HepG2 (cell line): Measurements from ENCODE around the gene NKX3-2. TPM values are rescaled to one million over a fixed set of nuclear protein-coding genes. Genes with fewer than 3 reads are reported as not detected.

Experiments used
- ATAC-seq: fragments of 200-7000 bp; cut with Tn5 transposase; 3 replicates; pipeline ENCODE4 v1.9.1; 2020; ENCODE audit warnings: mild to moderate bottlenecking, moderate library complexity
- BruUV-seq: library from RNA; stranded (reverse); fragments of 400-500 nt; replicated peaks from 2 replicates; lab custom pipeline; 2021; lab: Mats Ljungman, UMichigan
- CTCF ChIA-PET: fragments of 300-600 bp; formaldehyde crosslinking; extraction: SDS; loops from one replicate; lab custom pipeline; 2021; ENCODE audit warnings: low total read pairs, inconsistent platforms, low intra/inter-chr PET ratio; lab: Yijun Ruan, JAX
- POLR2A ChIA-PET: fragments of 350-600 bp; sonication (Branson Sonifier 250); formaldehyde crosslinking; loops from one replicate; lab custom pipeline; 2020; ENCODE audit warnings: antibody characterized with exemption, inconsistent platforms; lab: Yijun Ruan, JAX
- DNase-seq: peaks from one replicate; pipeline ENCODE4 v3.0.0-alpha.2; 2015; ENCODE audit warnings: low spot score
- FAIRE-seq: peaks from 3 replicates; lab custom pipeline; 2011; peaks lifted over from hg19 to GRCh38; lab: Jason Lieb, UNC
- H2AFZ ChIP-seq: one replicate; pipeline ENCODE4 v1.6.1; 2011; ENCODE audit warnings: low read length, inconsistent platforms
- H3K27ac ChIP-seq: fragments of 300-600 bp; 3 replicates; pipeline ENCODE4 v1.8.0; 2011; ENCODE audit warnings: mixed run types, mild to moderate bottlenecking, mixed read lengths, low read length, inconsistent platforms; ENCODE audit not compliant: insufficient read depth; ENCODE audit errors: extremely low read length
- H3K27me3 ChIP-seq, 2 experiments: fragments of 200-600 bp in 1 of 2; 2 replicates in 1 of 2; 3 replicates in 1 of 2; pipeline versions ENCODE4 v1.6.0 to v1.8.0; 2011; ENCODE audit warnings: low read length in 2 of 2, mild to moderate bottlenecking in 2 of 2, moderate library complexity in 2 of 2, inconsistent platforms in 1 of 2; ENCODE audit not compliant: insufficient read depth in 2 of 2, control insufficient read depth in 1 of 2
- H3K36me3 ChIP-seq, 2 experiments: fragments of 200-600 bp in 1 of 2; replicated peaks in 1 of 2; 2 replicates in 1 of 2; 3 replicates in 1 of 2; pipeline versions ENCODE4 v1.5.1 to v1.8.0; 2011; ENCODE audit warnings: low read length in 2 of 2, inconsistent platforms in 1 of 2; ENCODE audit not compliant: insufficient read depth in 2 of 2, control insufficient read depth in 1 of 2
- H3K4me1 ChIP-seq: 2 replicates; pipeline ENCODE4 v1.5.1; 2012; ENCODE audit warnings: low read length, inconsistent platforms; ENCODE audit not compliant: insufficient read depth
- H3K4me2 ChIP-seq: 2 replicates; pipeline ENCODE4 v1.6.0; 2011; ENCODE audit warnings: low read depth, low read length, inconsistent platforms
- H3K4me3 ChIP-seq, 3 experiments: fragments of 200-600 bp in 1 of 3; sonication (generic), shearing (Covaris generic) in 1 of 3; replicated peaks in 1 of 3; 2 replicates each; pipeline ENCODE4 v1.5.1; 2011 to 2016; ENCODE audit warnings: low read length in 3 of 3, inconsistent platforms in 2 of 3, low read depth in 2 of 3, mild to moderate bottlenecking in 2 of 3, control low read depth in 1 of 3, mixed read lengths in 1 of 3; ENCODE audit not compliant: insufficient read depth in 1 of 3
- H3K79me2 ChIP-seq: one replicate; pipeline ENCODE4 v1.6.1; 2011; ENCODE audit warnings: low read length, inconsistent platforms; ENCODE audit not compliant: insufficient read depth
- H3K9ac ChIP-seq: 2 replicates; pipeline ENCODE4 v1.6.0; 2011; ENCODE audit warnings: mild to moderate bottlenecking, low read depth, low read length, inconsistent platforms; ENCODE audit not compliant: insufficient read depth
- H3K9me3 ChIP-seq: 2 replicates; pipeline ENCODE4 v1.5.1; 2012; ENCODE audit warnings: mild to moderate bottlenecking, low read length
- H4K20me1 ChIP-seq: 2 replicates; pipeline ENCODE4 v1.6.0; 2011; ENCODE audit warnings: inconsistent platforms, mild to moderate bottlenecking, low read length, moderate library complexity; ENCODE audit not compliant: insufficient read depth
- CBX2 ChIP-seq, 2 experiments: fragments of 200-600 bp in 1 of 2; sonication (generic); formaldehyde crosslinking in 1 of 2; IDR thresholded peaks; 2 replicates each; pipeline versions ENCODE4 v1.7.0 to v1.8.1; 2018 to 2022; ENCODE audit warnings: low read depth in 2 of 2, low read length in 1 of 2, mild to moderate bottlenecking in 1 of 2, missing genetic modification reagents in 1 of 2
- MTF1 ChIP-seq: sonication (generic); formaldehyde crosslinking; IDR thresholded peaks from 2 replicates; pipeline ENCODE4 v1.5.0; 2020; ENCODE audit warnings: missing genetic modification reagents
- SNRNP70 ChIP-seq: fragments of 200-400 bp; formaldehyde crosslinking; IDR thresholded peaks from 2 replicates; pipeline ENCODE4 v1.6.1; 2017; ENCODE audit warnings: mild to moderate bottlenecking, low read depth, low read length, moderate library complexity
- ZNF629 ChIP-seq: sonication (generic); formaldehyde crosslinking; conservative IDR thresholded peaks from 2 replicates; pipeline ENCODE4 v1.5.0; 2020; ENCODE audit warnings: missing genetic modification reagents
- ZNF652 ChIP-seq: IDR thresholded peaks from 2 replicates; pipeline ENCODE4 v1.6.1; 2016; ENCODE audit warnings: low read depth, borderline replicate concordance
- WGBS: methylation state at CpG from one replicate; pipeline ENCODE4 v1.1.6; 2017; ENCODE audit warnings: low lambda C conversion rate; 5-methylcytosine and 5-hydroxymethylcytosine counted together
- in situ Hi-C: cut with HindIII; loops from 2 replicates; pipeline ENCODE4 v1.10.0; 2017; ENCODE audit warnings: low pct_unique_long_range_greater_than_20kb; ENCODE audit not compliant: extremely low pct_ligation_motif_present
- intact Hi-C: fragments of 100-400 bp; cut with micrococcal nuclease; formaldehyde crosslinking; loops from one replicate; pipeline ENCODE4 v1.10.0; 2022; ENCODE audit not compliant: unreplicated experiment
- polyA plus RNA-seq, 8 experiments: library from polyadenylated mRNA; depleted of rRNA in 3 of 8; stranded (reverse) in 7 of 8; unstranded in 1 of 8; fragments of >200 nt; fragmentation: Illumina TruSeq in 4 of 8; extraction: Trizol in 4 of 8; gene quantifications; 2 replicates each; pipeline versions ENCODE4 v1.2.1 to v1.2.3, GENCODE V29; 2011 to 2016; ENCODE audit warnings: low read depth in 4 of 8, missing spikeins in 1 of 8, mixed read lengths in 1 of 8; ENCODE audit not compliant: insufficient read depth in 1 of 8
- total RNA-seq, 5 experiments: library from RNA; depleted of rRNA; stranded (reverse); fragments of >200 nt; fragmentation: Illumina TruSeq; extraction: Trizol; gene quantifications; 2 replicates each; pipeline ENCODE4 v1.2.3, GENCODE V29; 2016; ENCODE audit warnings: low read depth in 1 of 5

Gene NKX3-2
- total and polyA plus RNA-seq, 2 of the 13 experiments (the other 11 are each of a cell fraction or from before 2014, with no cell fraction given), result 0.07 to 0.13 TPM

GRCh38 chr4:13539619-13540445, 4.5 kb downstream of the NKX3-2 start:
- Histone ChIP-seq H4K20me1 (0 out of 2 replicates have a peak, but pooled peaks cover 2% of the 10 kb centered on the region), H3K4me2 (peak overlapping the region; percentile 71), H3K27me3 (peaks cover 11 to 69% of the 10 kb centered on the region in 2 experiments; a peak in 4 of 5 replicates), H3K4me1 (peaks cover 29% of the 10 kb centered on the region), H3K4me3 (peak overlapping the region in 2 of 3 experiments; percentile 12 to 61; a peak in 1 of 6 replicates), H3K36me3 (no peaks in the 10 kb centered on the region), H3K9ac (no peak overlapping the region), H3K27ac (no peak overlapping the region), H3K9me3 (no peaks in the 10 kb centered on the region), H3K79me2 (no peaks in the 10 kb centered on the region)
- no TSS peak for BruUV-seq
- POLR2A ChIA-PET, result no interaction called here
- CTCF ChIA-PET, result no interaction called here
- ATAC-seq (no peak), FAIRE-seq (no peak), DNase-seq (no peak)
- intact Hi-C loops (loop anchor here (10.0 kb wide), 1 partner anchor 415 kb away; no protein-coding TSS in a partner anchor), in situ Hi-C loops (no loop called here)
- peak; percentile 75; the same call in 1 of the 2 replicates for TF ChIP-seq CBX2 (IDR thresholded peaks at IDR 0.05; ENCODE audit: low read depth, low read length)
- no peak for TF ChIP-seq CBX2 (CRISPR knock-in tag; IDR thresholded peaks at IDR 0.05; ENCODE audit: low read depth)
- TF ChIP-seq MTF1 (CRISPR knock-in tag), result no peak
- peak; percentile 23; the same call in 1 of the 2 replicates for TF ChIP-seq ZNF629 (CRISPR knock-in tag)
- TF ChIP-seq ZNF652, result peak; percentile 59; the same call in 1 of the 2 replicates
- TF ChIP-seq, all 625 proteins: peak for 3
- 13% methylated on average over 29 of the region's 42 CpGs for WGBS
- H2AFZ ChIP-seq, result no peak overlapping the region

DNA sequence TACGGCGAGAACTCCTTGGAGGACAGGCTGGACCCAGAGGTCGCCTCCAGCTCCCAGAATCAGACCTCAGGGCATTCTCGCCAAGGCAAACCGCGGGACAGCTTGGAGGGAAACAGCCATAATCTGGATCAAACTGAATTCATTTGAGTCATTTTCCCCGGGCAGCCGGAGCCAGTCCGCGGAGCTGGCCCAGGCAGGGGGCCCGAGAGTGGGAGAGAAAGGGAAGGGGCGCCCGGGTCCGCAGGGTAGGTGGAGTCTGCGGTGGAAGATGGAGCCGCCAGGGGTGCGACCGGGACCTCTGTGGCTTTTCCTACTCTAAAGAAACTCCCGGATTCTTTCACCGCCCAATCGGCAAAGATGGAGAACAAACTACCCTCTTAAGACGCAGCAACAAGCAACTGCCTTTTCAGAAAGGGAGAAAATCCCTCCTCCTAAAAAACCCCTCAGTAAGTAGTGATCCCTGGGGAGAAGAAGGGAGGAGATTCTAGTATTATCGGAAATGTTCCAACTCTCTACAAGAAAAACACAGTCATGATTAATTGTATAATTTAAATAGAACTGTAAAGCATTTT, 5.2 kb downstream of the NKX3-2 start:
- Histone ChIP-seq H3K9me3 (no peaks in the 10 kb centered on the region), H3K27me3 (peaks cover 11 to 76% of the 10 kb centered on the region in 2 experiments; a peak in 4 of 5 replicates), H3K4me2 (peak overlapping the region; percentile 71; the same call in 1 of the 2 replicates), H4K20me1 (0 out of 2 replicates have a peak, but pooled peaks cover 2% of the 10 kb centered on the region), H3K4me3 (no peak overlapping the region), H3K79me2 (no peaks in the 10 kb centered on the region), H2AFZ (no peak overlapping the region), H3K36me3 (no peaks in the 10 kb centered on the region), H3K27ac (no peak overlapping the region), H3K4me1 (peaks cover 36% of the 10 kb centered on the region), H3K9ac (no peak overlapping the region)
- BruUV-seq, result no TSS peak
- ChIA-PET POLR2A (no interaction called here), CTCF (no interaction called here)
- in situ Hi-C loops (no loop called here), intact Hi-C loops (no loop called here)
- WGBS, result 28% methylated on average over 23 of the region's 23 CpGs
- no peak for TF ChIP-seq SNRNP70
- TF ChIP-seq CBX2 (IDR thresholded peaks at IDR 0.05; ENCODE audit: low read depth, low read length), result peak; percentile 83; the same call in 1 of the 2 replicates
- TF ChIP-seq CBX2 (CRISPR knock-in tag; IDR thresholded peaks at IDR 0.05; ENCODE audit: low read depth), result no peak
- ATAC-seq, result no peak
- FAIRE-seq, result no peak
- no peak for DNase-seq
